K562 (cell line): Measurements from ENCODE around the gene LSM14B. TPM values are rescaled to one million over a fixed set of nuclear protein-coding genes. Genes with fewer than 3 reads are reported as not detected.

Experiments
- ATAC-seq: fragments of 200-7000 bp; cut with Tn5 transposase; 3 replicates; pipeline ENCODE4 v1.9.1; 2020; ENCODE audit warnings: moderate library complexity
- BruUV-seq: library from RNA; stranded (reverse); fragments of 400-500 nt; replicated peaks from 2 replicates; lab custom pipeline; 2021; lab: Mats Ljungman, UMichigan
- CTCF ChIA-PET: fragments of 300-600 bp; formaldehyde crosslinking; extraction: SDS; loops from one replicate; lab custom pipeline; 2021; ENCODE audit warnings: low intra/inter-chr PET ratio; lab: Yijun Ruan, JAX
- POLR2A ChIA-PET: fragments of 300-600, 350-650 bp; sonication (Branson Sonifier 250); formaldehyde crosslinking; extraction: SDS; loops from one replicate; lab custom pipeline; 2021; ENCODE audit warnings: antibody characterized with exemption, inconsistent platforms; lab: Yijun Ruan, JAX
- DNase-seq, 4 experiments: peaks; one replicate each; pipeline versions ENCODE4 v3.0.0 to v3.0.0-alpha.2; 2011 to 2018; ENCODE audit warnings: low spot score in 3 of 4, mixed read lengths in 3 of 4; ENCODE audit errors: extremely low read depth in 1 of 4
- FAIRE-seq: peaks from 2 replicates; lab custom pipeline; 2011; peaks lifted over from hg19 to GRCh38; lab: Jason Lieb, UNC
- H2AFZ ChIP-seq: 2 replicates; pipeline ENCODE4 v1.6.0; 2011; ENCODE audit warnings: low read depth, low read length, control low read depth, inconsistent platforms
- H3K27ac ChIP-seq: fragments of 200-600 bp; 3 replicates; pipeline ENCODE4 v1.8.0; 2011; ENCODE audit warnings: low read depth, mild to moderate bottlenecking, control low read depth, inconsistent platforms, low read length, moderate library complexity, mixed read lengths; ENCODE audit errors: extremely low read depth
- H3K27me3 ChIP-seq, 2 experiments: fragments of 300-600 bp in 1 of 2; 2 replicates in 1 of 2; 3 replicates in 1 of 2; pipeline versions ENCODE4 v1.6.0 to v1.8.0; 2011; ENCODE audit warnings: inconsistent platforms in 2 of 2, low read length in 2 of 2, mild to moderate bottlenecking in 1 of 2, mixed read lengths in 1 of 2, moderate library complexity in 1 of 2; ENCODE audit not compliant: control insufficient read depth in 2 of 2, insufficient read depth in 2 of 2
- H3K36me3 ChIP-seq: fragments of 300-600 bp; 3 replicates; pipeline ENCODE4 v1.8.0; 2011; ENCODE audit warnings: mild to moderate bottlenecking, low read length, inconsistent platforms; ENCODE audit not compliant: control insufficient read depth, insufficient read depth
- H3K4me1 ChIP-seq, 2 experiments: fragments of 200-600 bp in 1 of 2; replicated peaks in 1 of 2; 2 replicates in 1 of 2; 3 replicates in 1 of 2; pipeline versions ENCODE4 v1.5.1 to v1.8.0; 2011; ENCODE audit warnings: inconsistent platforms in 2 of 2, low read length in 2 of 2, mild to moderate bottlenecking in 1 of 2, mixed read lengths in 1 of 2, moderate library complexity in 1 of 2; ENCODE audit not compliant: control insufficient read depth in 2 of 2, insufficient read depth in 2 of 2
- H3K4me2 ChIP-seq: 2 replicates; pipeline ENCODE4 v1.6.1; 2011; ENCODE audit warnings: low read length, control low read depth, inconsistent platforms, mixed read lengths; ENCODE audit not compliant: insufficient read depth
- H3K4me3 ChIP-seq: fragments of 200-600 bp; sonication (generic), shearing (Covaris generic); 2 replicates; pipeline ENCODE4 v1.5.1; 2016; ENCODE audit warnings: control low read depth, inconsistent platforms
- H3K79me2 ChIP-seq: fragments of 200-600 bp; 3 replicates; pipeline ENCODE4 v1.8.0; 2011; ENCODE audit warnings: low read length, inconsistent platforms; ENCODE audit not compliant: control insufficient read depth, insufficient read depth
- H3K9ac ChIP-seq, 2 experiments: 2 replicates each; pipeline versions ENCODE4 v1.6.0 to v1.6.1; 2011; ENCODE audit warnings: low read depth in 2 of 2, low read length in 2 of 2, control low read depth in 1 of 2, inconsistent platforms in 1 of 2, mild to moderate bottlenecking in 1 of 2, mixed read lengths in 1 of 2; ENCODE audit not compliant: insufficient read depth in 1 of 2
- H3K9me1 ChIP-seq: one replicate; pipeline ENCODE4 v1.6.0; 2011; ENCODE audit warnings: inconsistent platforms, mild to moderate bottlenecking, low read length, moderate library complexity; ENCODE audit not compliant: control insufficient read depth, insufficient read depth
- H3K9me3 ChIP-seq: replicated peaks from 2 replicates; pipeline ENCODE4 v1.5.1; 2011; ENCODE audit warnings: low read depth, low read length, inconsistent platforms; ENCODE audit not compliant: control insufficient read depth, insufficient read depth
- H4K20me1 ChIP-seq: replicated peaks from 2 replicates; pipeline ENCODE4 v1.6.1; 2011; ENCODE audit warnings: low read length, inconsistent platforms, mixed read lengths; ENCODE audit not compliant: control insufficient read depth, insufficient read depth
- ARNT ChIP-seq, 2 experiments: fragments of 450-650 bp; IDR thresholded peaks; 2 replicates each; pipeline ENCODE4 v1.6.1; 2016; ENCODE audit warnings: mild to moderate bottlenecking in 1 of 2
- CTCF ChIP-seq, 3 experiments: IDR thresholded peaks in 2 of 3; conservative IDR thresholded peaks in 1 of 3; 2 replicates each; pipeline ENCODE4 v1.5.1; 2011 to 2012; ENCODE audit warnings: low read length in 3 of 3, mild to moderate bottlenecking in 3 of 3, control low read depth in 2 of 3, improper control_type of control experiment in 1 of 3, inconsistent platforms in 1 of 3, low read depth in 1 of 3, mixed read lengths in 1 of 3, moderate library complexity in 1 of 3; ENCODE audit not compliant: insufficient read depth in 2 of 3
- ETV5 ChIP-seq: sonication (generic); formaldehyde crosslinking; IDR thresholded peaks from 2 replicates; pipeline ENCODE4 v1.4.0; 2020; ENCODE audit warnings: low read depth, mild to moderate bottlenecking, missing genetic modification reagents
- HMG20A ChIP-seq: fragments of 450-650 bp; formaldehyde crosslinking; conservative IDR thresholded peaks from 2 replicates; pipeline ENCODE4 v1.4.0; 2020; ENCODE audit warnings: mild to moderate bottlenecking, mixed read lengths
- IFI16 ChIP-seq: fragments of 250-450 bp; sonication (Bioruptor Pico); IDR thresholded peaks from 2 replicates; pipeline ENCODE4 v2.1.2; 2022; ENCODE audit warnings: mild to moderate bottlenecking, inconsistent platforms
- JUN ChIP-seq, 2 experiments: sonication (generic) in 1 of 2; formaldehyde crosslinking in 1 of 2; IDR thresholded peaks; 2 replicates each; pipeline versions ENCODE4 v1.6.1 to v1.8.0; 2012 to 2022; ENCODE audit warnings: borderline replicate concordance in 2 of 2, mild to moderate bottlenecking in 2 of 2, improper control_type of control experiment in 1 of 2, low read depth in 1 of 2, low read length in 1 of 2, missing genetic modification reagents in 1 of 2
- KLF13 ChIP-seq: fragments of 450-650 bp; IDR thresholded peaks from 2 replicates; pipeline ENCODE4 v1.6.1; 2016; ENCODE audit warnings: missing genetic modification characterization, low read depth, mild to moderate bottlenecking, missing compliant biosample characterization, moderate library complexity, borderline replicate concordance
- PCBP2 ChIP-seq: fragments of 200-400 bp; formaldehyde crosslinking; IDR thresholded peaks from 2 replicates; pipeline ENCODE4 v1.6.1; 2018; ENCODE audit warnings: low read length, low read depth, mild to moderate bottlenecking, moderate library complexity; ENCODE audit not compliant: poor library complexity, severe bottlenecking
- RB1 ChIP-seq: fragments of 450-650 bp; IDR thresholded peaks from 2 replicates; pipeline ENCODE4 v1.6.1; 2017; ENCODE audit warnings: low read depth, mild to moderate bottlenecking
- RCOR1 ChIP-seq, 2 experiments: IDR thresholded peaks; 2 replicates each; pipeline ENCODE4 v1.6.1; 2012; ENCODE audit warnings: low read depth in 2 of 2, low read length in 2 of 2, borderline replicate concordance in 1 of 2, improper control_type of control experiment in 1 of 2
- SP2 ChIP-seq: IDR thresholded peaks from 2 replicates; pipeline ENCODE4 v1.6.1; 2011; ENCODE audit warnings: mild to moderate bottlenecking, low read depth, low read length, moderate library complexity; ENCODE audit not compliant: poor library complexity, severe bottlenecking; ENCODE audit errors: extremely low read depth
- STAT5B ChIP-seq: fragments of 250-450 bp; sonication (Bioruptor Pico); IDR thresholded peaks from 2 replicates; pipeline ENCODE4 v1.8.0; 2021; ENCODE audit warnings: mild to moderate bottlenecking, inconsistent platforms
- XRCC3 ChIP-seq: fragments of 450-650 bp; IDR thresholded peaks from 2 replicates; pipeline ENCODE4 v1.6.1; 2017; ENCODE audit warnings: mild to moderate bottlenecking, moderate library complexity
- ZFP30 ChIP-seq: fragments of 250-450 bp; sonication (Bioruptor Pico); IDR thresholded peaks from 2 replicates; pipeline ENCODE4 v1.8.0; 2022; ENCODE audit warnings: moderate library complexity, mild to moderate bottlenecking, inconsistent platforms, borderline replicate concordance
- ZNF175 ChIP-seq: fragments of 200-800 bp; sonication (Bioruptor generic); IDR thresholded peaks from 2 replicates; pipeline ENCODE4 v1.6.1; 2016; ENCODE audit warnings: low read depth, mild to moderate bottlenecking, missing genetic modification characterization, missing compliant biosample characterization
- ZNF740 ChIP-seq, 3 experiments: fragments of 200-800 bp in 1 of 3; sonication (Bioruptor generic) in 1 of 3; sonication (generic) in 1 of 3; formaldehyde crosslinking in 1 of 3; IDR thresholded peaks; 2 replicates each; pipeline versions ENCODE4 v1.6.1 to v1.8.0; 2016 to 2022; ENCODE audit warnings: mild to moderate bottlenecking in 2 of 3, missing compliant biosample characterization in 2 of 3, missing genetic modification characterization in 2 of 3, missing genetic modification reagents in 1 of 3
- ZNF75A ChIP-seq: fragments of 450-650 bp; formaldehyde crosslinking; IDR thresholded peaks from 2 replicates; pipeline ENCODE4 v1.4.0; 2020; ENCODE audit warnings: mild to moderate bottlenecking
- WGBS: fragments of 100-300 bp; shearing (Covaris generic); methylation state at CpG from one replicate; pipeline ENCODE4 v1.1.6; 2016; ENCODE audit warnings: low coverage, mixed read lengths; ENCODE audit not compliant: insufficient coverage; ENCODE audit errors: missing lambda C conversion rate; 5-methylcytosine and 5-hydroxymethylcytosine counted together
- in situ Hi-C: fragments of 300-500 bp; cut with MboI; formaldehyde crosslinking; loops from 4 replicates; pipeline ENCODE4 v1.15.0; 2018; ENCODE audit warnings: inconsistent platforms, mixed read lengths
- intact Hi-C: fragments of 100-400 bp; cut with micrococcal nuclease; formaldehyde crosslinking; loops from 2 replicates; pipeline ENCODE4 v1.14.2; 2022
- polyA plus RNA-seq, 8 experiments: library from polyadenylated mRNA; depleted of rRNA in 4 of 8; stranded (reverse) in 5 of 8; unstranded in 3 of 8; fragments of >200 nt; fragmentation: Nextera tagmentation in 2 of 8; fragmentation: Illumina TruSeq in 1 of 8; extraction: Ambion mirVana in 2 of 8; extraction: Trizol in 1 of 8; gene quantifications; 2 replicates each; pipeline versions ENCODE4 v1.2.1 to v1.2.3, GENCODE V29; 2011 to 2014; ENCODE audit warnings: inconsistent platforms in 1 of 8, missing spikeins in 1 of 8
- total RNA-seq, 7 experiments: library from RNA; depleted of rRNA in 6 of 7; stranded (reverse); fragments of >200 nt in 6 of 7; fragmentation: Illumina TruSeq in 2 of 7; extraction: Trizol in 2 of 7; gene quantifications; 2 replicates each; pipeline versions ENCODE4 v1.2.1 to v1.2.3, GENCODE V29; 2011 to 2021; ENCODE audit warnings: low replicate concordance in 1 of 7

Gene LSM14B
- total and polyA plus RNA-seq, 9 of the 15 experiments (the other 6 are each of a cell fraction or from before 2014, with no cell fraction given) = 0.66 to 36.0 (median 20.2) TPM

- no TSS peak for BruUV-seq
- Histone ChIP-seq H3K27me3 (peaks cover 0 to 13% of the 10 kb centered on the region in 2 experiments; a peak in 3 of 5 replicates), H3K9ac (peak overlapping the region; percentile 76 to 97; a peak in 3 of 4 replicates), H3K27ac (peak overlapping the region; percentile 73), H4K20me1 (peaks cover 22% of the 10 kb centered on the region), H2AFZ (peak overlapping the region; percentile 72; the same call in 1 of the 2 replicates), H3K9me1 (no peaks in the 10 kb centered on the region), H3K4me3 (peak overlapping the region; percentile 87), H3K4me1 (peaks cover 13 to 37% of the 10 kb centered on the region in 2 experiments; a peak in 4 of 5 replicates), H3K36me3 (peaks cover 47% of the 10 kb centered on the region), H3K79me2 (peaks cover 34% of the 10 kb centered on the region), H3K4me2 (peak overlapping the region; percentile 85), H3K9me3 (no peaks in the 10 kb centered on the region)
- ATAC-seq (peak; percentile 27), DNase-seq (peak; percentile 44 to 82 (median 66)), FAIRE-seq (no peak)
- CTCF ChIA-PET = no interaction called here
- 2% methylated on average over 35 of the region's 77 CpGs for WGBS
- POLR2A ChIA-PET = interaction anchor here (1.2 to 9.5 kb wide), 3 partner anchors 11 to 18 kb away, joined by 7 to 78 read pairs (median 10); no protein-coding TSS in a partner anchor
- in situ Hi-C loops (no loop called here), intact Hi-C loops (loop anchor here (5.0 kb wide), 2 partner anchors 56 to 96 kb away; partner anchors contain the start of gene TAF4)
- 0 out of 2 replicates have a peak, but pooled peaks have one; percentile 0 for TF ChIP-seq ETV5 (CRISPR knock-in tag)
- TF ChIP-seq ZNF740 (CRISPR knock-in tag; IDR thresholded peaks at IDR 0.05) = peak; percentile 12; the same call in 1 of the 2 replicates
- TF ChIP-seq ZNF740 (tag; IDR thresholded peaks at IDR 0.05) = no peak
- TF ChIP-seq ZFP30 = no peak
- TF ChIP-seq XRCC3 = no peak
- no peak for TF ChIP-seq CTCF (IDR thresholded peaks at IDR 0.05 in 2 of 3, conservative IDR thresholded peaks at IDR 0.05 in 1 of 3; ENCODE audit: insufficient read depth in 2 of 3, low read depth in 1 of 3, low read length in 3 of 3)
- no peak for TF ChIP-seq HMG20A
- TF ChIP-seq PCBP2 = no peak
- TF ChIP-seq SP2 = no peak
- TF ChIP-seq ZNF75A (CRISPR knock-in tag) = no peak
- no peak for TF ChIP-seq STAT5B (CRISPR knock-in tag)
- no peak for TF ChIP-seq ARNT (IDR thresholded peaks at IDR 0.05)
- TF ChIP-seq IFI16 (CRISPR knock-in tag) = no peak
- TF ChIP-seq KLF13 (tag) = no peak
- TF ChIP-seq JUN (IDR thresholded peaks at IDR 0.05; ENCODE audit: borderline replicate concordance, low read depth, low read length) = no peak
- TF ChIP-seq JUN (CRISPR knock-in tag; IDR thresholded peaks at IDR 0.05; ENCODE audit: borderline replicate concordance) = no peak
- TF ChIP-seq RB1 = peak; percentile 19; the same call in 1 of the 2 replicates
- no peak for TF ChIP-seq ZNF175
- TF ChIP-seq RCOR1 (IDR thresholded peaks at IDR 0.05; ENCODE audit: borderline replicate concordance in 1 of 2, low read depth in 2 of 2, low read length in 2 of 2) = no peak
Observed at GRCh38 chr20:62122654-62123449, 577 bp downstream of the LSM14B start.
